ENCODE results near the gene ADARB2. TPM values are rescaled to one million over a fixed set of nuclear protein-coding genes. Genes with fewer than 3 reads are reported as not detected.

ADARB2 gene
- total and polyA plus RNA-seq, 10 of the 15 experiments (the other 5 are each of a cell fraction or from before 2014, with no cell fraction given): 0.02 to 4.1 (median 0.76) TPM

DNA sequence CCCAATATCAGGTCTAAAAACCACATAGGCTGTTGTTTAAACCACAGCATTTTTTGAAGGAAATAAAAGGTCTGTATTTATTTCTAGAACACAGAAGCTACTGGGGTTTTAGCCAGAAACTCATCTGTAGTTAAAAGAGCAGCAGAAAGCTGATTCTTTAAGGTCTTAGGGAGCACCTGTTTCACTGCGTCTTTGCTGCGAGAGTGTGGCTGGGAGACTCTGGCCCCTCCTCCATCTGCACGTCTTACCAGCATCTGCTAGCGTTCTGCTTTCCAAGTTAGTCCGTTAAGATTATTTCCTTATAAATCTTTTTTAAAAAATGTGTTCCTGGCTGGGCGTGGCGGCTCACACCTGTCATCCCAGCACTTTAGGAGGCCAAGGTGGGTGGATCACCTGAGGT is 95.9 kb downstream of the ADARB2 start:
- ChIA-PET SMC1A (ENCODE audit: uncharacterized antibody, unreplicated experiment) (interaction anchor here (0.9 to 1.9 kb wide), 9 partner anchors 19 to 271 kb away, joined by 3 to 7 read pairs (median 3); no protein-coding TSS in a partner anchor), CTCF (interaction anchor here (0.8 to 1.4 kb wide), 7 partner anchors 15 to 223 kb away, joined by 3 to 5 read pairs (median 3); no protein-coding TSS in a partner anchor), RAD21 (ENCODE audit: unreplicated experiment) (interaction anchor here (0.8 to 1.1 kb wide), 2 partner anchors 14 to 96 kb away, joined by 3 to 4 read pairs; partner anchors contain the start of gene ADARB2), POLR2A (interaction anchor here (0.8 kb wide), 1 partner anchor 16 kb away, joined by 4 read pairs; no protein-coding TSS in a partner anchor)
- Histone ChIP-seq H3K4me1 (ENCODE audit: control insufficient read depth, insufficient read depth, low read length) (peaks cover 7% of the 10 kb centered on the region), H3K4me2 (ENCODE audit: control insufficient read depth, insufficient read depth) (no peak overlapping the region), H3K27me3 (replicated peaks in 1 of 2; ENCODE audit: control insufficient read depth in 2 of 2, insufficient read depth in 2 of 2, low read length in 1 of 2) (no peaks in the 10 kb centered on the region), H3K4me3 (no peak overlapping the region), H3K36me3 (ENCODE audit: control insufficient read depth in 2 of 2, insufficient read depth in 2 of 2, low read length in 1 of 2) (no peaks in the 10 kb centered on the region), H4K20me1 (ENCODE audit: control insufficient read depth, insufficient read depth) (no peaks in the 10 kb centered on the region), H3K27ac (ENCODE audit: control insufficient read depth, insufficient read depth) (no peak overlapping the region), H3K9ac (ENCODE audit: control insufficient read depth, insufficient read depth, low read length) (no peak overlapping the region), H3K79me2 (ENCODE audit: control insufficient read depth, insufficient read depth, low read length) (no peaks in the 10 kb centered on the region), H3K9me3 (replicated peaks; ENCODE audit: control insufficient read depth, insufficient read depth, low read length) (no peaks in the 10 kb centered on the region), H2AFZ (ENCODE audit: control insufficient read depth, low read depth, low read length) (no peak overlapping the region)
- 42% methylated on average over 7 of the region's 7 CpGs for WGBS (ENCODE audit: insufficient coverage, insufficient replicate concordance, low lambda C conversion rate, missing lambda C conversion rate)
- in situ Hi-C loops (cut with MboI): no loop called here
- no peak for FAIRE-seq
- no TSS peak for BruUV-seq (replicated peaks)
- no peak for DNase-seq (ENCODE audit: low read depth, low spot score)
- TF ChIP-seq MTA3 (IDR thresholded peaks at IDR 0.05; ENCODE audit: borderline replicate concordance, low read length): no peak
- peak; percentile 31; the same call in 1 of the 2 replicates for TF ChIP-seq RUNX3 (IDR thresholded peaks at IDR 0.05; ENCODE audit: low read length)
- no peak for ATAC-seq
- intact Hi-C loops (cut with micrococcal nuclease; ENCODE audit: unreplicated experiment): no loop called here

- H3K36me3 ChIP-seq (ENCODE audit: control insufficient read depth in 2 of 2, insufficient read depth in 2 of 2, low read length in 1 of 2): no peaks in the 10 kb centered on the region
- H3K79me2 ChIP-seq (ENCODE audit: control insufficient read depth, insufficient read depth, low read length): no peaks in the 10 kb centered on the region
- H2AFZ ChIP-seq (ENCODE audit: control insufficient read depth, low read depth, low read length): no peak overlapping the region
- FAIRE-seq (no peak), DNase-seq (ENCODE audit: low read depth, low spot score) (no peak), ATAC-seq (no peak)
- intact Hi-C loops (cut with micrococcal nuclease; ENCODE audit: unreplicated experiment) (no loop called here), in situ Hi-C loops (cut with MboI) (no loop called here)
- no peaks in the 10 kb centered on the region for H3K9me3 ChIP-seq (replicated peaks; ENCODE audit: control insufficient read depth, insufficient read depth, low read length)
- no peaks in the 10 kb centered on the region for H3K27me3 ChIP-seq (replicated peaks in 1 of 2; ENCODE audit: control insufficient read depth in 2 of 2, insufficient read depth in 2 of 2, low read length in 1 of 2)
- H4K20me1 ChIP-seq (ENCODE audit: control insufficient read depth, insufficient read depth): no peaks in the 10 kb centered on the region
- ChIA-PET CTCF (interaction anchor here (1.0 kb wide), 1 partner anchor 17 kb away, joined by 3 read pairs; no protein-coding TSS in a partner anchor), SMC1A (ENCODE audit: uncharacterized antibody, unreplicated experiment) (interaction anchor here (1.3 kb wide), 1 partner anchor 16 kb away, joined by 4 read pairs; no protein-coding TSS in a partner anchor), RAD21 (ENCODE audit: unreplicated experiment) (no interaction called here), POLR2A (no interaction called here)
- H3K4me2 ChIP-seq (ENCODE audit: control insufficient read depth, insufficient read depth): no peak overlapping the region
- no peak overlapping the region for H3K9ac ChIP-seq (ENCODE audit: control insufficient read depth, insufficient read depth, low read length)
- no peak overlapping the region for H3K27ac ChIP-seq (ENCODE audit: control insufficient read depth, insufficient read depth)
- peaks cover 7% of the 10 kb centered on the region for H3K4me1 ChIP-seq (ENCODE audit: control insufficient read depth, insufficient read depth, low read length)
- TF ChIP-seq TBL1XR1 (IDR thresholded peaks at IDR 0.05; ENCODE audit: low read depth, low read length): no peak
- TF ChIP-seq EED (IDR thresholded peaks at IDR 0.05; ENCODE audit: low read depth): peak; percentile 45; the same call in 1 of the 2 replicates
- TF ChIP-seq NBN (IDR thresholded peaks at IDR 0.05): no peak
- no peak overlapping the region for H3K4me3 ChIP-seq
- BruUV-seq (replicated peaks): no TSS peak
- 68% methylated on average over 7 of the region's 7 CpGs for WGBS (ENCODE audit: insufficient coverage, insufficient replicate concordance, low lambda C conversion rate, missing lambda C conversion rate)
These were observed 98.4 kb downstream of the ADARB2 start for GRCh38 chr10:1638889-1639419.

Data from GM12878 (cell line).